Dedifferentiated amniotic fluid mesenchymal stem cell (primary cell): ENCODE results near the gene PCGF1.

Experiments used
- DNase-seq: peaks from one replicate; pipeline ENCODE4 v3.0.0-alpha.2; 2016; ENCODE audit errors: extremely low spot score

The PCGF1 gene

GRCh38 chr2:74515271-74515980 is 7.9 kb upstream of the PCGF1 start:
- no peak for DNase-seq

- DNase-seq, result no peak
Measured at GRCh38 chr2:74514368-74515270, 7.1 kb upstream of the PCGF1 start, which contains the start of gene TLX2. Gene TLX2, plus strand, starts transcription at chr2:74514450. Its CDS starts 357 bp downstream, at chr2:74514807.

GRCh38 chr2:74513605-74514367 is 6.3 kb upstream of the PCGF1 start:
- DNase-seq, result no peak

- DNase-seq, result no peak
Measured at GRCh38 chr2:74512744-74513604, 5.5 kb upstream of the PCGF1 start.

GRCh38 chr2:74511104-74511989 is 3.9 kb upstream of the PCGF1 start:
- DNase-seq, result no peak

GRCh38 chr2:74510272-74510671 is 2.8 kb upstream of the PCGF1 start:
- DNase-seq, result no peak

GRCh38 chr2:74507926-74508520 is 528 bp upstream of the PCGF1 start:
- DNase-seq, result peak; percentile 47

GRCh38 chr2:74505448-74506246 is 1.8 kb downstream of the PCGF1 start:
- no peak for DNase-seq

- DNase-seq, result no peak
Measured at GRCh38 chr2:74504591-74504990, 2.9 kb downstream of the PCGF1 start.

GRCh38 chr2:74503506-74504475 is 3.7 kb downstream of the PCGF1 start:
- no peak for DNase-seq

- DNase-seq, result peak; percentile 68
Measured at GRCh38 chr2:74502720-74503505, 4.6 kb downstream of the PCGF1 start.

- DNase-seq, result no peak
Measured at GRCh38 chr2:74502147-74502719, 5.3 kb downstream of the PCGF1 start.

GRCh38 chr2:74501335-74502071 is 6.0 kb downstream of the PCGF1 start:
- DNase-seq, result no peak

- no peak for DNase-seq
Measured at GRCh38 chr2:74500578-74500946, 6.9 kb downstream of the PCGF1 start.

- no peak for DNase-seq
Measured at GRCh38 chr2:74499940-74500577, 7.4 kb downstream of the PCGF1 start.
